ENCODE data around the gene THOC6. TPM values are rescaled to one million over a fixed set of nuclear protein-coding genes. Genes with fewer than 3 reads are reported as not detected.

Gene THOC6
- total and polyA plus RNA-seq, 2 experiments from 2014 or later = 71.4 to 90.6 TPM

DNA sequence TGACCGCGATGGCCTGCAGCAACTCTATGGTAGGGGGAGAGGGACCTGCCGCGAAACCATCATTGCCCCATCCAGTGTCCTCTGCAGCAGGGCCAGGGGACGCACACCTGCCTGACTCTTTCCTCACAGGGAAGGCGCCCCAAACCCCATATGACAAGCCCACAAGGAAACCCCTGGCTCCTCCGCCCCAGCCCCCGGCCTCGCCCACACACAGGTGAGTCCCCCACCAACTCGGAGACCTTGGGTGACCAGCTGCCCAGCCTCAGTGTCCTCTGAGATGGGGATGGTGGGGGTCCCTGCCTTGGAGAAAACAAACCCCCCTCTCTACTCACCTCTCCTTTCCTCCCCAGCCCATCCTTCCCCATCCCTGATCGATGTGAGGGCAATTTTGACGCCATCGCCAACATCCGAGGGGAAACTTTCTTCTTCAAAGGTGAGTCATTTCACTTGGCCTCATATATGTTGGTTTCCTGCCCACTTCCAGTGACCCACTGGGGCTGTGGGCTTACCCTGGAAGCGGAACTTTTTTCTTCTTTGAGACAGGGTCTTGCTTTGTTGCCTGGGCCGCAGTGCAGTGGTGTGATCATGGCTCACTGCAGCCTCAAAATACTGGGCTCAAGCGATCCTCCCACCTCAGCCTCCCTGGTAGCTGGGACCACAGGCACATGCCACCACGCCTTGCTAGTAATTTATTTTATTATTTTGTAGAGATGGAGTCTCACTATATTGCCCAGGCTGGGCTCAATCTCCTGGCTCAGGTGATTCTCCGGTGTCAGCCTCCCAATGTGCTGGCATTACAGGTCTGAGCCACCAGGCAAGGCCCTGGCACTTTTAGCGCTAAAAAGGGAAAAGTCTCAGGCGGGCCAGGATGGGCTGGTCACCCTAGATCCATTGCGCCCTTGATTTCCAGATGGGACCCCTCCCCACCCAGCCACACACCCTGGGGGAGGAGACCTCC lies 33.6 kb downstream of the THOC6 start:
- TF ChIP-seq, protein P1, sequence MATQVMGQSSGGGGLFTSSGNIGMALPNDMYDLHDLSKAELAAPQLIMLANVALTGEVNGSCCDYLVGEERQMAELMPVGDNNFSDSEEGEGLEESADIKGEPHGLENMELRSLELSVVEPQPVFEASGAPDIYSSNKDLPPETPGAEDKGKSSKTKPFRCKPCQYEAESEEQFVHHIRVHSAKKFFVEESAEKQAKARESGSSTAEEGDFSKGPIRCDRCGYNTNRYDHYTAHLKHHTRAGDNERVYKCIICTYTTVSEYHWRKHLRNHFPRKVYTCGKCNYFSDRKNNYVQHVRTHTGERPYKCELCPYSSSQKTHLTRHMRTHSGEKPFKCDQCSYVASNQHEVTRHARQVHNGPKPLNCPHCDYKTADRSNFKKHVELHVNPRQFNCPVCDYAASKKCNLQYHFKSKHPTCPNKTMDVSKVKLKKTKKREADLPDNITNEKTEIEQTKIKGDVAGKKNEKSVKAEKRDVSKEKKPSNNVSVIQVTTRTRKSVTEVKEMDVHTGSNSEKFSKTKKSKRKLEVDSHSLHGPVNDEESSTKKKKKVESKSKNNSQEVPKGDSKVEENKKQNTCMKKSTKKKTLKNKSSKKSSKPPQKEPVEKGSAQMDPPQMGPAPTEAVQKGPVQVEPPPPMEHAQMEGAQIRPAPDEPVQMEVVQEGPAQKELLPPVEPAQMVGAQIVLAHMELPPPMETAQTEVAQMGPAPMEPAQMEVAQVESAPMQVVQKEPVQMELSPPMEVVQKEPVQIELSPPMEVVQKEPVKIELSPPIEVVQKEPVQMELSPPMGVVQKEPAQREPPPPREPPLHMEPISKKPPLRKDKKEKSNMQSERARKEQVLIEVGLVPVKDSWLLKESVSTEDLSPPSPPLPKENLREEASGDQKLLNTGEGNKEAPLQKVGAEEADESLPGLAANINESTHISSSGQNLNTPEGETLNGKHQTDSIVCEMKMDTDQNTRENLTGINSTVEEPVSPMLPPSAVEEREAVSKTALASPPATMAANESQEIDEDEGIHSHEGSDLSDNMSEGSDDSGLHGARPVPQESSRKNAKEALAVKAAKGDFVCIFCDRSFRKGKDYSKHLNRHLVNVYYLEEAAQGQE (IDR thresholded peaks at IDR 0.05; ENCODE audit: unreplicated experiment) = no peak
- TF ChIP-seq ETS1 (IDR thresholded peaks at IDR 0.05) = no peak
- TF ChIP-seq ZNF114 (CRISPR knock-in tag; IDR thresholded peaks at IDR 0.05) = no peak
- TF ChIP-seq, protein P2, sequence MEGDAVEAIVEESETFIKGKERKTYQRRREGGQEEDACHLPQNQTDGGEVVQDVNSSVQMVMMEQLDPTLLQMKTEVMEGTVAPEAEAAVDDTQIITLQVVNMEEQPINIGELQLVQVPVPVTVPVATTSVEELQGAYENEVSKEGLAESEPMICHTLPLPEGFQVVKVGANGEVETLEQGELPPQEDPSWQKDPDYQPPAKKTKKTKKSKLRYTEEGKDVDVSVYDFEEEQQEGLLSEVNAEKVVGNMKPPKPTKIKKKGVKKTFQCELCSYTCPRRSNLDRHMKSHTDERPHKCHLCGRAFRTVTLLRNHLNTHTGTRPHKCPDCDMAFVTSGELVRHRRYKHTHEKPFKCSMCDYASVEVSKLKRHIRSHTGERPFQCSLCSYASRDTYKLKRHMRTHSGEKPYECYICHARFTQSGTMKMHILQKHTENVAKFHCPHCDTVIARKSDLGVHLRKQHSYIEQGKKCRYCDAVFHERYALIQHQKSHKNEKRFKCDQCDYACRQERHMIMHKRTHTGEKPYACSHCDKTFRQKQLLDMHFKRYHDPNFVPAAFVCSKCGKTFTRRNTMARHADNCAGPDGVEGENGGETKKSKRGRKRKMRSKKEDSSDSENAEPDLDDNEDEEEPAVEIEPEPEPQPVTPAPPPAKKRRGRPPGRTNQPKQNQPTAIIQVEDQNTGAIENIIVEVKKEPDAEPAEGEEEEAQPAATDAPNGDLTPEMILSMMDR (conservative IDR thresholded peaks at IDR 0.05; ENCODE audit: low read depth in 2 of 2) = no peak
- TF ChIP-seq STAT1 (IDR thresholded peaks at IDR 0.05; ENCODE audit: unreplicated experiment) = no peak
- no peak for TF ChIP-seq JUNB (IDR thresholded peaks at IDR 0.05; ENCODE audit: unreplicated experiment)
- TF ChIP-seq CREB1 (CRISPR knock-in tag; IDR thresholded peaks at IDR 0.05; ENCODE audit: low read depth) = no peak
- TF ChIP-seq, protein P3, sequence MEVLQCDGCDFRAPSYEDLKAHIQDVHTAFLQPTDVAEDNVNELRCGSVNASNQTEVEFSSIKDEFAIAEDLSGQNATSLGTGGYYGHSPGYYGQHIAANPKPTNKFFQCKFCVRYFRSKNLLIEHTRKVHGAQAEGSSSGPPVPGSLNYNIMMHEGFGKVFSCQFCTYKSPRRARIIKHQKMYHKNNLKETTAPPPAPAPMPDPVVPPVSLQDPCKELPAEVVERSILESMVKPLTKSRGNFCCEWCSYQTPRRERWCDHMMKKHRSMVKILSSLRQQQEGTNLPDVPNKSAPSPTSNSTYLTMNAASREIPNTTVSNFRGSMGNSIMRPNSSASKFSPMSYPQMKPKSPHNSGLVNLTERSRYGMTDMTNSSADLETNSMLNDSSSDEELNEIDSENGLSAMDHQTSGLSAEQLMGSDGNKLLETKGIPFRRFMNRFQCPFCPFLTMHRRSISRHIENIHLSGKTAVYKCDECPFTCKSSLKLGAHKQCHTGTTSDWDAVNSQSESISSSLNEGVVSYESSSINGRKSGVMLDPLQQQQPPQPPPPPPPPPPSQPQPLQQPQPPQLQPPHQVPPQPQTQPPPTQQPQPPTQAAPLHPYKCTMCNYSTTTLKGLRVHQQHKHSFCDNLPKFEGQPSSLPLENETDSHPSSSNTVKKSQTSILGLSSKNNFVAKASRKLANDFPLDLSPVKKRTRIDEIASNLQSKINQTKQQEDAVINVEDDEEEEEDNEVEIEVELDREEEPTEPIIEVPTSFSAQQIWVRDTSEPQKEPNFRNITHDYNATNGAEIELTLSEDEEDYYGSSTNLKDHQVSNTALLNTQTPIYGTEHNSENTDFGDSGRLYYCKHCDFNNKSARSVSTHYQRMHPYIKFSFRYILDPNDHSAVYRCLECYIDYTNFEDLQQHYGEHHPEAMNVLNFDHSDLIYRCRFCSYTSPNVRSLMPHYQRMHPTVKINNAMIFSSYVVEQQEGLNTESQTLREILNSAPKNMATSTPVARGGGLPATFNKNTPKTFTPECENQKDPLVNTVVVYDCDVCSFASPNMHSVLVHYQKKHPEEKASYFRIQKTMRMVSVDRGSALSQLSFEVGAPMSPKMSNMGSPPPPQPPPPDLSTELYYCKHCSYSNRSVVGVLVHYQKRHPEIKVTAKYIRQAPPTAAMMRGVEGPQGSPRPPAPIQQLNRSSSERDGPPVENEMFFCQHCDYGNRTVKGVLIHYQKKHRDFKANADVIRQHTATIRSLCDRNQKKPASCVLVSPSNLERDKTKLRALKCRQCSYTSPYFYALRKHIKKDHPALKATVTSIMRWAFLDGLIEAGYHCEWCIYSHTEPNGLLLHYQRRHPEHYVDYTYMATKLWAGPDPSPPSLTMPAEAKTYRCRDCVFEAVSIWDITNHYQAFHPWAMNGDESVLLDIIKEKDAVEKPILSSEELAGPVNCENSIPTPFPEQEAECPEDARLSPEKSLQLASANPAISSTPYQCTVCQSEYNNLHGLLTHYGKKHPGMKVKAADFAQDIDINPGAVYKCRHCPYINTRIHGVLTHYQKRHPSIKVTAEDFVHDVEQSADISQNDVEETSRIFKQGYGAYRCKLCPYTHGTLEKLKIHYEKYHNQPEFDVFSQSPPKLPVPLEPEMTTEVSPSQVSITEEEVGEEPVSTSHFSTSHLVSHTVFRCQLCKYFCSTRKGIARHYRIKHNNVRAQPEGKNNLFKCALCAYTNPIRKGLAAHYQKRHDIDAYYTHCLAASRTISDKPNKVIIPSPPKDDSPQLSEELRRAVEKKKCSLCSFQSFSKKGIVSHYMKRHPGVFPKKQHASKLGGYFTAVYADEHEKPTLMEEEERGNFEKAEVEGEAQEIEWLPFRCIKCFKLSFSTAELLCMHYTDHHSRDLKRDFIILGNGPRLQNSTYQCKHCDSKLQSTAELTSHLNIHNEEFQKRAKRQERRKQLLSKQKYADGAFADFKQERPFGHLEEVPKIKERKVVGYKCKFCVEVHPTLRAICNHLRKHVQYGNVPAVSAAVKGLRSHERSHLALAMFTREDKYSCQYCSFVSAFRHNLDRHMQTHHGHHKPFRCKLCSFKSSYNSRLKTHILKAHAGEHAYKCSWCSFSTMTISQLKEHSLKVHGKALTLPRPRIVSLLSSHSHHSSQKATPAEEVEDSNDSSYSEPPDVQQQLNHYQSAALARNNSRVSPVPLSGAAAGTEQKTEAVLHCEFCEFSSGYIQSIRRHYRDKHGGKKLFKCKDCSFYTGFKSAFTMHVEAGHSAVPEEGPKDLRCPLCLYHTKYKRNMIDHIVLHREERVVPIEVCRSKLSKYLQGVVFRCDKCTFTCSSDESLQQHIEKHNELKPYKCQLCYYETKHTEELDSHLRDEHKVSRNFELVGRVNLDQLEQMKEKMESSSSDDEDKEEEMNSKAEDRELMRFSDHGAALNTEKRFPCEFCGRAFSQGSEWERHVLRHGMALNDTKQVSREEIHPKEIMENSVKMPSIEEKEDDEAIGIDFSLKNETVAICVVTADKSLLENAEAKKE (CRISPR knock-in tag; IDR thresholded peaks at IDR 0.05) = no peak
- no peak for TF ChIP-seq EZH2 (IDR thresholded peaks at IDR 0.05; ENCODE audit: low read depth, unreplicated experiment)
- no peak for TF ChIP-seq NANOG (IDR thresholded peaks at IDR 0.05; ENCODE audit: borderline replicate concordance)
- TF ChIP-seq EZH2phosphoT487 (IDR thresholded peaks at IDR 0.05; ENCODE audit: unreplicated experiment) = no peak
- peaks cover 20% of the 10 kb centered on the region for H3K4me1 Mint-ChIP-seq
- no peak overlapping the region for H2AFZ ChIP-seq
- DNase-seq (ENCODE audit: low spot score) (peak; percentile 27), ATAC-seq (no peak)
- H3K36me3 ChIP-seq (ENCODE audit: insufficient read depth) = no peaks in the 10 kb centered on the region
- H3K27me3 ChIP-seq (ENCODE audit: insufficient read depth) = peaks cover 4% of the 10 kb centered on the region; the same call in 1 of the 2 replicates
- no peak overlapping the region for H3K27ac ChIP-seq (ENCODE audit: low read depth)
- peaks cover 10% of the 10 kb centered on the region for H3K4me1 ChIP-seq (ENCODE audit: insufficient read depth)
- peaks cover 15% of the 10 kb centered on the region for H3F3A ChIP-seq (replicated peaks; ENCODE audit: low read depth)
- H4K20me1 ChIP-seq (replicated peaks; ENCODE audit: insufficient read depth) = no peaks in the 10 kb centered on the region; the same call in 1 of the 2 replicates
- H3K4me2 ChIP-seq = peak overlapping the region; percentile 85
- peak overlapping the region; percentile 81; the same call in 2 of the 3 replicates for H3K4me3 Mint-ChIP-seq
- H3K79me2 ChIP-seq (replicated peaks; ENCODE audit: insufficient read depth) = no peaks in the 10 kb centered on the region; the same call in 1 of the 2 replicates
- peaks cover 15% of the 10 kb centered on the region for H3K27me3 Mint-ChIP-seq (ENCODE audit: insufficient read depth, low read depth, poor library complexity)
- H3K9me2 ChIP-seq (ENCODE audit: insufficient read depth) = no peaks in the 10 kb centered on the region
- H3K36me3 Mint-ChIP-seq (ENCODE audit: low read depth) = peaks cover 22% of the 10 kb centered on the region
- H3K9me3 Mint-ChIP-seq = no peaks in the 10 kb centered on the region; the same call in 2 of the 3 replicates
- no peak overlapping the region for H3K27ac Mint-ChIP-seq
- H3K4me3 ChIP-seq = peak overlapping the region; percentile 84

All from GM23338 (cell line).